Mammary epithelial cell (primary cell): ENCODE measurements around the gene MAP6.
A peak's percentile ranks its signal among the peaks of the same experiment; 100 is the strongest.

ENCODE experiments used
- CTCF ChIP-seq, 2 donors: IDR thresholded peaks in 1 of 2; conservative IDR thresholded peaks in 1 of 2; 2 replicates each; pipeline ENCODE4 v1.5.1; 2011 to 2012; ENCODE audit warnings: inconsistent platforms in 2 of 2, low read length in 2 of 2, mild to moderate bottlenecking in 2 of 2, control low read depth in 1 of 2, low read depth in 1 of 2; ENCODE audit not compliant: insufficient read depth in 1 of 2; ENCODE audit errors: extremely low read depth in 1 of 2
- EZH2 ChIP-seq: IDR thresholded peaks from 2 replicates; pipeline ENCODE4 v1.6.1; 2012; ENCODE audit warnings: low read length, inconsistent platforms, borderline replicate concordance

- TF ChIP-seq CTCF (conservative IDR thresholded peaks at IDR 0.05 in 1 of 2, IDR thresholded peaks at IDR 0.05 in 1 of 2; ENCODE audit: extremely low read depth in 1 of 2, insufficient read depth in 1 of 2, low read depth in 1 of 2, low read length in 2 of 2) (peak; percentile 9 to 12), EZH2 (no peak)
Measured at GRCh38 chr11:75574698-75575602, 93.9 kb downstream of the MAP6 start.
